ENCODE results near the gene RNF166. TPM values are rescaled to one million over a fixed set of nuclear protein-coding genes. Genes with fewer than 3 reads are reported as not detected.

Gene RNF166
- total and polyA plus RNA-seq, 2 of the 13 experiments (the other 11 are each of a cell fraction or from before 2014, with no cell fraction given): 21.4 to 23.0 TPM

DNA sequence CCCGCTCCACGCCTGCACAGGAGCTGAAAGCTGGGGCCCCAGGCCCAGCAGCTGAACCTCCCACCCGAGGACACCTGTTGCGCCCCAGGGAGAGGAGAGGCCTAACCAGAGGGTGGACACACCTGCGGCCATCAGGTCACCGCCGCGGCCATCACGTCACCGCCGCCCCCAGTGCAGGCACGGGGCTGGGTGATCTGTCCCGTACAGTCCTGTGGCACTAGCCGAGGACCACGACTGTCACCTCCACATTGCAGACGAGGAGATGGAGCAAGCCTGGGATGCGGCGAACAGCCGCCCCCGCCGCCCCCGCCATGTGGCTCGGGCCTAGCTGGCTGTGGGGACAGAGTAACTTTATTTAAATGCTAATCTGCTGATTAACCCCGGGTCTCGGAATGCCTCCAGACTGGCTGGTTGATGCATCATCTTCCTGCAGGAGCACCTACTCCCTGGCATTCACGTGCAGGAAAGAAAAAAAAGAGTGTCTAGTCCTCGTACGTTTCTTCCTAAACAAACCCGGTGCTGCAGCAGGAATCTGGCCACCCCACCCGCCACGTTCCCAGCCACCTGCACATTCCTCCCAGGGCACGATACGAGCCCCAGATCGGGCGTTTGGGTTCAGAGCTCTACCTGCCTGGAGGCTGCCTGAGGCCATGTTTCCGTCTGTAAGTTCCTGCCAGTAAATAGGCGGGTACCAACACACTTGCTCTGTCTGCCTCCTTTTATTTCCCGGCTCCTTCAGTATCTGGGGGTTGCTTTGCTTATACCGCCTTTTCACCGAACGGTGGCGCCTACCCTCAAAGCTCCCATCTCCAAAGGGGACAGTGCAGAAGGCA lies 48.9 kb upstream of the RNF166 start:
- POLR2A ChIA-PET: no interaction called here
- Histone ChIP-seq H3K9ac (ENCODE audit: insufficient read depth, low read depth, low read length) (no peak overlapping the region), H3K4me3 (replicated peaks in 1 of 3; ENCODE audit: insufficient read depth in 1 of 3, low read depth in 2 of 3, low read length in 3 of 3) (no peak overlapping the region), H3K79me2 (ENCODE audit: insufficient read depth, low read length) (peaks cover 21% of the 10 kb centered on the region), H3K9me3 (ENCODE audit: low read length) (no peaks in the 10 kb centered on the region), H3K4me1 (ENCODE audit: insufficient read depth, low read length) (peaks cover 17% of the 10 kb centered on the region), H4K20me1 (ENCODE audit: insufficient read depth, low read length) (peaks cover 4% of the 10 kb centered on the region; the same call in 1 of the 2 replicates), H3K36me3 (replicated peaks in 1 of 2; ENCODE audit: control insufficient read depth in 1 of 2, insufficient read depth in 2 of 2, low read length in 2 of 2) (peaks cover 0 to 10% of the 10 kb centered on the region in 2 experiments; a peak in 3 of 5 replicates), H3K27me3 (ENCODE audit: control insufficient read depth in 1 of 2, insufficient read depth in 2 of 2, low read length in 2 of 2) (no peaks in the 10 kb centered on the region), H2AFZ (ENCODE audit: low read length) (no peak overlapping the region), H3K27ac (ENCODE audit: extremely low read length, insufficient read depth, low read length) (no peak overlapping the region), H3K4me2 (ENCODE audit: low read depth, low read length) (no peak overlapping the region)
- in situ Hi-C loops (cut with HindIII; ENCODE audit: extremely low pct_ligation_motif_present, low pct_unique_long_range_greater_than_20kb): loop anchor here (5.0 kb wide), 3 partner anchors 47 to 412 kb away; partner anchors contain the start of genes CDT1, GALNS and TRAPPC2L
- FAIRE-seq: no peak
- WGBS (ENCODE audit: low lambda C conversion rate): 88% methylated on average over 38 of the region's 42 CpGs
- intact Hi-C loops (cut with micrococcal nuclease; ENCODE audit: unreplicated experiment): loop anchor here (5.0 kb wide), 2 partner anchors 57 to 102 kb away; partner anchors contain the start of genes APRT, GALNS and TRAPPC2L
- no peak for DNase-seq (ENCODE audit: low spot score)
- no TSS peak for BruUV-seq (replicated peaks)
- CTCF ChIA-PET (ENCODE audit: low intra/inter-chr PET ratio, low total read pairs): no interaction called here
- no peak for ATAC-seq
- no peak for TF ChIP-seq MTA3 (CRISPR knock-in tag; IDR thresholded peaks at IDR 0.05)
- no peak for TF ChIP-seq ZMYM2 (CRISPR knock-in tag; IDR thresholded peaks at IDR 0.05)
- TF ChIP-seq AGO2 (optimal IDR thresholded peaks at IDR 0.05; ENCODE audit: low read depth, low read length): peak; percentile 21
- TF ChIP-seq, protein P1, sequence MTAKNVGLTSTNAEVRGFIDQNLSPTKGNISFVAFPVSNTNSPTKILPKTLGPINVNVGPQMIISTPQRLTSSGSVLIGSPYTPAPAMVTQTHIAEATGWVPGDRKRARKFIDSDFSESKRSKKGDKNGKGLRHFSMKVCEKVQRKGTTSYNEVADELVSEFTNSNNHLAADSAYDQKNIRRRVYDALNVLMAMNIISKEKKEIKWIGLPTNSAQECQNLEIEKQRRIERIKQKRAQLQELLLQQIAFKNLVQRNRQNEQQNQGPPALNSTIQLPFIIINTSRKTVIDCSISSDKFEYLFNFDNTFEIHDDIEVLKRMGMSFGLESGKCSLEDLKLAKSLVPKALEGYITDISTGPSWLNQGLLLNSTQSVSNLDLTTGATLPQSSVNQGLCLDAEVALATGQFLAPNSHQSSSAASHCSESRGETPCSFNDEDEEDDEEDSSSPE (CRISPR knock-in tag; IDR thresholded peaks at IDR 0.05): no peak
- TF ChIP-seq MXD4 (CRISPR knock-in tag; IDR thresholded peaks at IDR 0.05): no peak
